Cardiac muscle cell (in vitro differentiated cells and primary cell): Measurements from ENCODE around the gene CHMP5. TPM values are rescaled to one million over a fixed set of nuclear protein-coding genes. Genes with fewer than 3 reads are reported as not detected.

Experiments used
- DNase-seq, 2 donors: peaks; one replicate each; pipeline versions ENCODE4 v3.0.0 to v3.0.0-alpha.2; 2010 to 2017; ENCODE audit warnings: low read depth in 1 of 2, low spot score in 1 of 2
- H3K27ac ChIP-seq: fragments of 200-600 bp; sonication (generic); 2 replicates; pipeline ENCODE4 v1.5.1; 2016
- H3K27me3 ChIP-seq: fragments of 200-600 bp; sonication (generic); 2 replicates; pipeline ENCODE4 v1.6.0; 2016; ENCODE audit warnings: control low read depth
- H3K36me3 ChIP-seq: fragments of 200-600 bp; sonication (generic); 2 replicates; pipeline ENCODE4 v1.5.1; 2016; ENCODE audit warnings: control low read depth
- H3K4me1 ChIP-seq: fragments of 200-600 bp; sonication (generic); 2 replicates; pipeline ENCODE4 v1.8.1; 2017; ENCODE audit warnings: low read depth, mild to moderate bottlenecking, mixed run types
- H3K4me3 ChIP-seq: fragments of 200-600 bp; sonication (generic); 2 replicates; pipeline ENCODE4 v1.5.1; 2016; ENCODE audit warnings: mild to moderate bottlenecking
- H3K9me3 ChIP-seq: fragments of 200-600 bp; sonication (generic); 2 replicates; pipeline ENCODE4 v1.5.1; 2017; ENCODE audit warnings: low read depth, mild to moderate bottlenecking, control low read depth
- polyA plus RNA-seq: library from polyadenylated mRNA; unstranded; fragments of >200 nt; fragmentation: Nextera tagmentation; extraction: Ambion mirVana; gene quantifications from 2 replicates; pipeline ENCODE4 v1.2.1, GENCODE V29; 2016
- total RNA-seq: library from RNA; depleted of rRNA; stranded (reverse); fragments of >200 nt; gene quantifications from 2 replicates; pipeline ENCODE4 v1.2.3, GENCODE V29; 2016
- TF ChIP-seq, protein P1 (sequence below): IDR thresholded peaks from 2 replicates; pipeline ENCODE4 v1.5.1; 2012; ENCODE audit warnings: low read depth, mild to moderate bottlenecking, low read length

The CHMP5 gene
- total and polyA plus RNA-seq, 2 experiments from 2014 or later = 75.5 to 99.5 TPM

DNA sequence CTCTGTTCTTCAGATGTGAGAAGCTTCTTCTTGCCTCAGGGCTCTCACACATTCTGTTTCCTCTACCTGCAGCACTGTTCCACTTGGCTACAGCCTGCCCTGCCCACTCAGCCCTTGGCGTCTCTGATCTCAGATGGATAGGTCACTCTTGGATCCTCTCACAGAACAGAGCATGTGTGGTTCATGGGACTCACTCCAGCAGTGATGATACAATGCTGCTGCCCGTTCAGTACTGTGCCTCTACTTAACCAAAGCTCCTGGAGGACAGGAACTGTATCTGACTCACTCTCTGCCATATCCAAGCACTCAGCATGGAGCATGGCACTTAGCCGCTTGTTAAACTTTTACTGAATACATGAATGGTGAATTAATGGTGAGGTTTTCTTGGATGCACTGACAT is 28.3 kb upstream of the CHMP5 start:
- TF ChIP-seq, protein P1, sequence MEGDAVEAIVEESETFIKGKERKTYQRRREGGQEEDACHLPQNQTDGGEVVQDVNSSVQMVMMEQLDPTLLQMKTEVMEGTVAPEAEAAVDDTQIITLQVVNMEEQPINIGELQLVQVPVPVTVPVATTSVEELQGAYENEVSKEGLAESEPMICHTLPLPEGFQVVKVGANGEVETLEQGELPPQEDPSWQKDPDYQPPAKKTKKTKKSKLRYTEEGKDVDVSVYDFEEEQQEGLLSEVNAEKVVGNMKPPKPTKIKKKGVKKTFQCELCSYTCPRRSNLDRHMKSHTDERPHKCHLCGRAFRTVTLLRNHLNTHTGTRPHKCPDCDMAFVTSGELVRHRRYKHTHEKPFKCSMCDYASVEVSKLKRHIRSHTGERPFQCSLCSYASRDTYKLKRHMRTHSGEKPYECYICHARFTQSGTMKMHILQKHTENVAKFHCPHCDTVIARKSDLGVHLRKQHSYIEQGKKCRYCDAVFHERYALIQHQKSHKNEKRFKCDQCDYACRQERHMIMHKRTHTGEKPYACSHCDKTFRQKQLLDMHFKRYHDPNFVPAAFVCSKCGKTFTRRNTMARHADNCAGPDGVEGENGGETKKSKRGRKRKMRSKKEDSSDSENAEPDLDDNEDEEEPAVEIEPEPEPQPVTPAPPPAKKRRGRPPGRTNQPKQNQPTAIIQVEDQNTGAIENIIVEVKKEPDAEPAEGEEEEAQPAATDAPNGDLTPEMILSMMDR = no peak
- Histone ChIP-seq H3K4me1 (peaks cover 11% of the 10 kb centered on the region), H3K9me3 (no peaks in the 10 kb centered on the region), H3K27me3 (no peaks in the 10 kb centered on the region), H3K36me3 (no peaks in the 10 kb centered on the region), H3K27ac (no peak overlapping the region), H3K4me3 (no peak overlapping the region)
- DNase-seq = no peak

DNA sequence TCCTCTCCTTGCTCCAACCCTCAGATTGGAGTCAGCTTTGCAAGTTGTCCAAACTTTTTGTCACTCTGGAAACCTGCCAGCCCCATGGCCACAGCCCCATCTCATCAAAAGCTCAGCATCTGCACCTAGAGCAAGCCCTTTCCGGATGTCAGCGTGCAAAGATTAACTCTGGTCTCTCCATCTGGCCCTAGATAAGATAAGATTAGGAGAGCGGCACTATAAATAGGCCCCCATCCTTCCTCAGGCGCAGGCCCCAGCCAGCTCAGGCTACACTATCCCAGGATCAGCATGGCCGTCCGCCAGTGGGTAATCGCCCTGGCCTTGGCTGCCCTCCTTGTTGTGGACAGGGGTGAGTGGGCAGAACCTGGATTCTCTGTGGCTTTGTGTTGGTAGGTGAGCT is 24.9 kb upstream of the CHMP5 start, which contains the start of gene SPINK4:
TSS of gene SPINK4 (plus strand) at position 247 of the 400 bp plus-strand sequence. CDS start at position 289, 42 bp downstream.
- no peak within 1 kb of the TSS for H3K4me3 ChIP-seq
- peak; percentile 18 to 49 for DNase-seq
- peaks cover 11% of the 10 kb centered on the region for H3K4me1 ChIP-seq
- TF ChIP-seq, protein P1 = no peak
- no peaks in the 10 kb centered on the region for H3K9me3 ChIP-seq
- peak within 1 kb of the TSS; percentile 69 for H3K27ac ChIP-seq
- H3K27me3 ChIP-seq = no peaks in the 10 kb centered on the region
- no peaks in the 10 kb centered on the region for H3K36me3 ChIP-seq

DNA sequence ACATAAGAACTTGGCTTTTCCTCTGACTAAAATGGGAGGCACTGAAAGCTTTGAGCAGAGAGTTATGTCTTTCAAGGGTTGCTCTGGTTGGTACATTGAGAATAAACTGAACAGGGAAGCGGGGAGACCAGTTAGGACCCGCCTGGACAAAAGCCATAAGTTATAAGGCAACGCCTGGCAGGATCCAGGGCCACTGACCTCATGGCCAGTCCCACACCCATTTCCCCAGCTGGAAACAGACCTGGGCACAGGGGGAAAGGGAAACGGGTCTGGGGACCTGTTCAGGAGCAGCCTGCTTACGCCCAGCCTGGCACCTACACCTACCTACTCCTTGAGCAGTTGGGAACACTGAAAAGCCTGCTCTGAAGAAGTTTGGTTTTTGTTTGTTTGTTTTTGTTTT is 23.6 kb upstream of the CHMP5 start:
- Histone ChIP-seq H3K4me3 (no peak overlapping the region), H3K27me3 (no peaks in the 10 kb centered on the region), H3K36me3 (no peaks in the 10 kb centered on the region), H3K9me3 (no peaks in the 10 kb centered on the region), H3K4me1 (peaks cover 11% of the 10 kb centered on the region), H3K27ac (no peak overlapping the region)
- TF ChIP-seq, protein P1 = no peak
- no peak for DNase-seq

DNA sequence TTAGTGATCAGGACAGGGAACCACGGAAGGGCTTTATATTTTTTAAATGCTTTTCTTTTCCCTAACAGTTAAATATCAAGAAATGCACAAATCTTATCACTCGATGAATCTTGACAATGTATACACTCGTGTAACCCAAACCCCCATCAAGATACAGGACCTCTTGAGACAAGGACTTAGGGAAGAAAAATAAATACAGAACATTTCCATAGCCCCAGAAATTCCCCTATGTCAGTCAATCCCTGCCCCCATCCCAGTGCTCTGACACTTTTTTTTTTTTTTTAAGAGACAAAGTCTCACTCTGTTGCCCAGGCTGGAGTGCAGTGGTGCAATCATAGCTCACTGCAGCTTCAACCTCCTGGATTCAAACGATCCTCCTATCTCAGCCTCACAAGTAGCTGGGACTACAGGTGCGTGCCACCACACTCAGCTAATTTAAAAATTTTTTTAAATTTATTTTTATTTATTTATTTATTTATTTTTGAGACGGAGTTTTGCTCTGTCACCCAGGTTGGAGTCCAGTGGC is 22.2 kb upstream of the CHMP5 start:
- H3K4me3 ChIP-seq = no peak overlapping the region

DNA sequence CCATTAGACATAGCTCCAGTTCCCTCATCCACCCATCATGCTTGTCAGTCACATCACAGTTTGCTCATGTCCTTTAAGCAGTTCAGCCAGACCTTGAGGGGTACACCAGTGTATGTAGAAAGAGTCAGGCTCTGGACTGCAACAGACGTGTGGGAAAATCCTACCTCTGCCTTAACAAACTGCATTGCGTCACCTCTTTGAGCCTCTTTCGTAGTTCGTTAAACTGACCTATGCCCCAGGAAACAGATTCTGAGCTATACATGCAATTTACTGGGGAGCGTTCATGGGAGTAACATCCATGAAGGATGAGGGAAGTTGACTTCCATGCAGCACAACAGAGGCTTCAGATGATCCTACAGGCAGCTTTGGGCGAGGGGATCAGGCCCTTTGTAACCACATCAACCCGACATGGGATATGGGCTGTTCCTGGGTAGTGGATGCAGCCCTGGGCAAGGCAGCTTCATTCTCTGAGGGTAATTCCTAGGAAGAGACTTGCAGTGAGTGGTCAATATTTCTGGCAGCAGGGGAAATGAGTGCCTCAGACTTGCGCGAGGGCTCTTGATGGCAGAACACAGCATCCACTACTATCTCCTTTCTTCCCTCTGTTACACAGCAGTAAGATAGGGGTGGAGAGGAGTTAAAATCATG is 20.6 kb upstream of the CHMP5 start:
- TF ChIP-seq, protein P1 = no peak
- Histone ChIP-seq H3K4me3 (no peak overlapping the region), H3K27me3 (no peaks in the 10 kb centered on the region), H3K36me3 (no peaks in the 10 kb centered on the region), H3K4me1 (peaks cover 11% of the 10 kb centered on the region), H3K9me3 (no peaks in the 10 kb centered on the region), H3K27ac (no peak overlapping the region)
- no peak for DNase-seq

More for the DNA sequence above, 22.2 kb upstream of the CHMP5 start:
- DNase-seq = no peak
- H3K4me1 ChIP-seq = peaks cover 11% of the 10 kb centered on the region
- no peaks in the 10 kb centered on the region for H3K9me3 ChIP-seq
- H3K27ac ChIP-seq = no peak overlapping the region
- no peaks in the 10 kb centered on the region for H3K27me3 ChIP-seq
- TF ChIP-seq, protein P1 = no peak
- H3K36me3 ChIP-seq = no peaks in the 10 kb centered on the region
